Astrocyte of the cerebellum (primary cell): ENCODE results near the gene ASF1B.

Source experiments
- DNase-seq: peaks from one replicate; pipeline ENCODE4 v3.0.0-alpha.2; 2011; ENCODE audit warnings: low read depth
- H3K4me3 ChIP-seq: 2 replicates; pipeline ENCODE4 v1.5.1; 2011; ENCODE audit warnings: mild to moderate bottlenecking, low read depth, low read length, moderate library complexity
- CTCF ChIP-seq: IDR thresholded peaks from 2 replicates; pipeline ENCODE4 v1.5.1; 2012; ENCODE audit warnings: low read length, low read depth, moderate library complexity, mild to moderate bottlenecking; ENCODE audit errors: missing control alignments
- in situ Hi-C: cut with HindIII; loops from 2 replicates; pipeline ENCODE4 v1.10.0; 2017; ENCODE audit warnings: low sequenced_read_pairs

The ASF1B gene

DNA sequence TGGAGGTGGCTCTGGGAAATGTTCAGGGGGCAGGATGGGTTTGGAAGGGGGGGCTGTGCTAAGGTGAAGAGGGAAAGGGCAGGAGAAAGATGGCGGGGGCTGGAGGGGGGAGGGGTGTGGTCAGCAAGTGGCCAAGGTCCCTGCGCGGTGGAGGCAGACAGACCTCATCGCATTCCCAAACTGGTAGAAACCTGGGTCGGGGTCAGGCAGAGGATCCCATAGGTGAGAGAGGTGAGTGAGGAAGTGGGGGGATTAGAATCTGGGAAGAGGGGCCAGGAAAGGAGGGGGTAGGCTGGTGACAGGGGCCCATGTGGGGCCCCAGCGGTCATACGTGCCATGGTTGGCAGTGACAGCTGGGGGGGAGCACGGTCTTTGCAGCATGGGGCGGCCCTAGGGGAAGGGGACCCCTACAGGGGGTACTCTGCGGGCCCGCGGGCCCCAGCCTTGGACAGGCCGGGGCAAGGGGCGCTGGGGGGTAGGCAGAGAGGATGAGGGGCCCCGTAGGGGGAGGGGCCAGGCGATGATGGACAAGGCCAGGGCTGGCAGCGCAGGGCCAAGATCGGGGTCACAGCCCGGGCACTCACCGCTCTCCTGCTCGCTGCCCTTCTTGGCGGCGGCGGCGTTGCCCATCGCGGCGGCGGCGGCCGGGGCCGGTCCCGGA is 19.3 kb downstream of the ASF1B start:
- in situ Hi-C loops = no loop called here
- peak overlapping the region; percentile 88 for H3K4me3 ChIP-seq
- TF ChIP-seq CTCF = no peak
- no peak for DNase-seq

GRCh38 chr19:14116525-14116917 is 19.9 kb downstream of the ASF1B start:
- no peak for DNase-seq
- in situ Hi-C loops = no loop called here
- H3K4me3 ChIP-seq = peak overlapping the region; percentile 88
- TF ChIP-seq CTCF = no peak

DNA sequence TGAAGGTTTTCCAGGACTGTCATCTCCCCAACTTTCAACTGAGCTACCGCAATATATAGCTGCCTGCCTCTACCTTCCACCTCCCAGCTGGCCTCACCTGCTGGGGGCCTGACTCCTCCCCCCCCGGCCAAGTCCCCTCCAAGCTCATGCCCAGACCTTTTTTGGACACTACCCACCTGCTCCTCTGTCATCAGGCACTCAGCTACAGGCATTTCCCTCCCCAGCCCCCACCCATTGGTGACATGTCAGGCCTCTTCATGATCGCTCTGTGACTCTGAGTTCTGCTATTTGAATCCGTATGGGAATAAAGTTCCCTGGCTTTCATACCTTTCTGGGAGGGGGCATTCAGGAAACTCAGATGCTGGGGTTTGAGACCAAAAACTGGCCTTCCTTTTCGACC is 20.6 kb downstream of the ASF1B start:
- H3K4me3 ChIP-seq = peak overlapping the region; percentile 88
- DNase-seq = no peak
- no peak for TF ChIP-seq CTCF
- in situ Hi-C loops = no loop called here

- in situ Hi-C loops = no loop called here
- TF ChIP-seq CTCF = peak; percentile 47
- no peak for DNase-seq
- H3K4me3 ChIP-seq = no peak overlapping the region
Observed at GRCh38 chr19:14114854-14115253, 21.5 kb downstream of the ASF1B start.

DNA sequence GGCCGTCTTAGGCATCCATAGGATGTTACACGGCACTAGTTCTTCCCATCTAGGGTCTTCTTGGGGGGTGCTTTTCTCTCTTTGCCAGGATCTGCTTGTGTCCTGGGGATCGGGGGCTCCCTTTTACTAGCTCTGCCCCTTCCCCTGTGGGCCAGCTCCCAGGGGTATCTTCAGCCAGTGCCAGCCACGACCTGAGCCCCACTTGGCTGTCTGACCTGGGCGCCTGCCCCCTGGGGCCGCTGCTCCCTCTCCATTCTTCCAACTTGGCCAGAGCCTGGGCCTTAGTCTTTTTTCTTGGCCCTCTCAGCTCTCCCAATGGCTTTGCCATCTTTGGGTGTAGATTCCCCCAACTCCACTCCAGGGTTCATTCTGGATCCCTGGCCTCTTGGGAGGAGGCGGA is 21.9 kb downstream of the ASF1B start:
- DNase-seq = no peak
- H3K4me3 ChIP-seq = no peak overlapping the region
- in situ Hi-C loops = no loop called here
- no peak for TF ChIP-seq CTCF

GRCh38 chr19:14113762-14114414 is 22.5 kb downstream of the ASF1B start:
- no peak for DNase-seq
- no peak overlapping the region for H3K4me3 ChIP-seq
- in situ Hi-C loops = no loop called here
- peak; percentile 8 for TF ChIP-seq CTCF
